Gastrocnemius medialis (tissue), 4 donors: Measurements from ENCODE around the gene HSPG2.

Experiments used
- CTCF ChIP-seq, 5 experiments: fragments of 450-650 bp in 3 of 5; fragments of 200-600 bp in 2 of 5; sonication (generic) in 2 of 5; IDR thresholded peaks in 4 of 5; conservative IDR thresholded peaks in 1 of 5; 1 replicate in 4 of 5; 2 replicates in 1 of 5; pipeline ENCODE4 v1.5.1; 2016 to 2019; ENCODE audit warnings: antibody characterized with exemption in 5 of 5, mild to moderate bottlenecking in 3 of 5, moderate library complexity in 3 of 5
- POLR2A ChIP-seq, 2 donors: fragments of 450-650 bp; IDR thresholded peaks; one replicate each; pipeline ENCODE4 v1.6.1; 2017; ENCODE audit warnings: antibody characterized with exemption in 2 of 2, mild to moderate bottlenecking in 2 of 2, moderate library complexity in 2 of 2

GRCh38 chr1:21813542-21813941, 123.6 kb downstream of the HSPG2 start:
- TF ChIP-seq CTCF (IDR thresholded peaks at IDR 0.05 in 4 of 5, conservative IDR thresholded peaks at IDR 0.05 in 1 of 5) (no peak), POLR2A (IDR thresholded peaks at IDR 0.05) (no peak)
